Stimulated activated CD8-positive, alpha-beta memory T cell treated with anti-CD3 and anti-CD28 coated beads, Interleukin-12 subunit alpha, Interleukin-12 subunit beta, amount 100 ng/mL, for 1 hour (primary cell): Measurements from ENCODE around the gene RELN.
"Not testable (repeated sequence)": the region's sequence is repeated elsewhere in the genome, so short reads cannot be mapped to it uniquely, and the experiment has no call there.

Experiments used
- DNase-seq: peaks from one replicate; pipeline ENCODE4 v3.0.0-alpha.2; 2020; ENCODE audit warnings: low read depth

The RELN gene

GRCh38 chr7:103843689-103844480, 145.6 kb downstream of the RELN start:
- DNase-seq = no peak

DNA sequence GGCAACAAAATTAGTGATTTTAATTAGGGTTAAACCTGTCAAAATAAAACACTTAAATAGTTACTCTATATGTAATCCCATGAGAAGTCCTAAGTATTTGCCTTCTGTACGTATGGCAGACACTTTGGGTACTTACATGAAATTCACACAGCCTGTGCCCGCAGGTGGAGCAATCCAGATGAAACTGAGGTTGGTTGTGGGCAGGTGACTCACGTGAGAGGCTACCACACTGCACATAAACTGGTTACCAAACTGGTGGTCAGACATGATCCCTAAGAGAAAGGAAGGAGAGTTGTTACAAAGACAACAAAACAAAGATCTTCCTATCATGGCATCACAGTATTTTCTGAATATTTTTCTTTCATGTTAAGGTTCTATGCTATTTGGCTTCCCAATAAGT, 156.1 kb downstream of the RELN start:
- no peak for DNase-seq

DNA sequence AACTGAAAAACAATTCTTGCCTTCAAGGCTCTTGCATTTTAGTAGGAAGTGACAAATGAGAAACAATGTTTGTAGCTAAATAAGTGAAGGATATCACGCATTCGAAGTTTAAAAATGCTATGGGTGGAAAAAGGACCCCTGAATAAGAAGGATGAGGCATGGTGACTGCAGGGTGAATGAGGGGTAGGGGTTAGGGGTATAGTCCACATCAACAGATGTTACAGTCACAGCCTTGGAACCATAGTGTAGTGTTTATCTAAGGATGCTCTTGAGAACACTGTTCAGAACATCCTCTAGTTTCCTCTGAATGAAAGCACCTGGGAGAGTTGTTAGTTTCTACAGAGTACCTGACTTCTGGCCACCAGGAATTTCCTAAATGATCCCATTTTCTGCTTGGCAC, 157.0 kb downstream of the RELN start:
- no peak for DNase-seq

- no peak for DNase-seq
These were observed 165.2 kb downstream of the RELN start for GRCh38 chr7:103824251-103824650.

- DNase-seq = no peak
These were observed 166.4 kb downstream of the RELN start for GRCh38 chr7:103823084-103823483.

DNA sequence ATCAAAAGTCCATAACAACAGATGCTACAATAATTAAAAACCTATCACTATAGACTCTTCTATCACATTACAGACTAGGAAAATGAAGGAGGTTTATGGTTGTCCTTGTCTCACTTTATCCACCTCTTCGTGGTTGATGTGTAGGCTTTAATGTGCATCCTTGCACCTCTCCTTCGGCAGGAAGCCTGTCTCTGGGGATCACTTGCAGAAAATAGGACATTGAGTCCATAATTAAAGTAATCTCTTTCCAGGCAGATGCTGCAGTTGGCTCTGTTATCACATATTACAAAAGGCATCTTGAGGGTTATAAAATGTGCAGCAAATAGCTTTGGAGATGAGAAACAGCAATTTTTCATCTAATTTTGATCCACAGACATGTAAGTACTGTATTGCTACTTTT, 168.4 kb downstream of the RELN start:
- no peak for DNase-seq

- DNase-seq = not testable (repeated sequence)
These were observed 173.5 kb downstream of the RELN start for GRCh38 chr7:103815972-103816371.

- DNase-seq = no peak
These were observed 175.5 kb downstream of the RELN start for GRCh38 chr7:103813970-103814369.

DNA sequence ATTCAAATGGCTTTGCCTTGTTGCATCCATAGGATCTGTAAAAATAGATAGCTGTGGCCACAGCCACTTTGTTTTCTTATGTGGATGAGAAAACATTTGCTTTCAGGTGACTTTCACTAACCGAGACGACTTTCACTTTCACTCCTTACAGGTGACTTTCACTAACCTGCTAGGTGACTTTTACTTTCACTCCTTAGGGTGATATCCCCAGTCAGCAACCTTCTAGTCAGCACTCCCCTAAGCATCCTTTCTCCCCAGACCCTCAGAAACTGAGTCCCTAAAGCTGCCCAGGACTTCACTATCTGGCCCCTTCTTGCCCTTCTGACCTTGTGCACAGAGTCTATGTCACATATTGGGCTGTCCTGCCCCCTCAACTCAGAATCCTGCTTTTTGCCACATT, 177.5 kb downstream of the RELN start:
- DNase-seq = no peak

GRCh38 chr7:103811290-103811689, 178.2 kb downstream of the RELN start:
- no peak for DNase-seq

DNA sequence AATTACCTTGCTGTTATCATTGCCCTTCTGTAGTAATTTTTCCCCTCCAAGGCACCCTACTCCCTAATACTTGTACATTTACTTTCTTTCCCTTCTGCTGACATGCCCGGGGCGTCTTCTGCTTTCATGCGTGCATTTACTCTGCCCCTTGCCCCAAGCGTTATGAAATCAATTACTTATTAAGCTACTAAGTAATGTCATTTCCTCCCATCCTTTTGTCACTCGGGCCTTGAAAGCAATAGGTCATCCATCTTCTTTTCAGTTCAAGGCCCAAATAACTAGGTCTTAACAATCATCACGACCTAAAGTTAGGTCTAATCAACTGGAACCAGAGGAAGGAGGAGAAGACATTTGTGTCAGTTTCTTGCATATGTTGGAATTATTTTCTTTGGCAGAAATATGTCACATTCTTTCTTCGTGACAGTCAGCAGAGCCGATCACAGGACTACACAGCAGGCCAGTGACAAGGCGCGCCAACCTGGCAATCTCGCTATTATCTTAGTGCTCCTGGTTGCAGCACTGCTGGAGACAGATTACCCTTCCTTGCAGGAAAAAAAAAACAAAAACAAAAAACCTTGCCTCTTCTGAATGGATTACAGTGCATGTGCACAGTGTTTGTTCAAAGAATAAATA, 179.2 kb downstream of the RELN start:
- DNase-seq = no peak

DNA sequence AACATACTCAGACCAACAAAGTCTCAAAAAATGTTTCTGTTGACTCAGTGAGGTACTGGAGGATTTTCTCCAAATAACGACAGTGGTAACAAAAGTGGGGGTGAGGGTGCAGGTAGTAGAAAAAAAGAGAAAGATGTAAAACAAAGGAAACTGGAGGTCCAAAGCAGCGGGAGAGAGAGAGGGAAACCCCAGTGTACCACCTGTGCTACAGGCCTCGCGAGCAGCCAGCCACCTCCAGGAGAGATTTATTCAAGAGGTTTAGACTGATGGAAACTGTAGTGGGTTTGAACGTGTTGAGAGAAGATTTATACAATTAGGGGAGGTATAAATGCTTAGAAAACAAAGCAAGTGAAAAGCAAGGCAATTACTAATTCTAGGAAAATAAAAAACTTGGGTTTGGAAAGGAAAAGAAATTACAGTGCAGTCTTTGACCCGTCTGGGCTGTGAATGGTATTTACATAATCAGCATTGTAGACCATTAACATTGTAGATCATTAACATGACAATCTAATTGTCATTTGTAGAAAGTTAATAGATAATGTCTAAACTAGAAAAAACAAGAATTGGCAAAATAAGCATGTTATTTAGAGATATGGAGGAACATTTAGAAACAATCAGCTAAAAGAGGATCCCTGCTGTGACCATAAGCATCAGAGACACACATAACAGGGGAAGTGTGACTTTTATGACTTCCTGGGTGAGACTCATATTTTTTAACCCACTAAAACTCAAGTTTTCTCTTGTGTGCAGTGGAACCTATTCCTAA, 180.0 kb downstream of the RELN start:
- no peak for DNase-seq

DNA sequence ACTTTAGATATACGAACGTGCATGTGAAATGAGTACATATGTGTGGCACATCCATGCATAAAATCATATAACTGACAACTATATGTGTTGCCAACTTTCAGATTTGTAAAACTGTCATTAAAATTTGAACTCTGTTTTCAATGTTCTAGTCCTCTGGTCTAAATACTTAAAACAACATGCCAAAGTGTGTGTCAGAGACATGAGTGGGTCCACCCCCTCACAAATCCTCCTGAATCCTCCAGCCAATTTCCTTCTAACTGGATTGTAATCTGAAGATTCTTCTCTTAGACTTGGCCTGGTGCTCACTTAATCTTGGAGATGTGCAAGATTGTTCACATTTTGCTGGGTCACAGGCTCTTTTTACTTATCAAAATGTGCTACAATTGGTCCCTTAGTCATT, 184.1 kb downstream of the RELN start:
- no peak for DNase-seq

- no peak for DNase-seq
These were observed 185.8 kb downstream of the RELN start for GRCh38 chr7:103803631-103804030.

DNA sequence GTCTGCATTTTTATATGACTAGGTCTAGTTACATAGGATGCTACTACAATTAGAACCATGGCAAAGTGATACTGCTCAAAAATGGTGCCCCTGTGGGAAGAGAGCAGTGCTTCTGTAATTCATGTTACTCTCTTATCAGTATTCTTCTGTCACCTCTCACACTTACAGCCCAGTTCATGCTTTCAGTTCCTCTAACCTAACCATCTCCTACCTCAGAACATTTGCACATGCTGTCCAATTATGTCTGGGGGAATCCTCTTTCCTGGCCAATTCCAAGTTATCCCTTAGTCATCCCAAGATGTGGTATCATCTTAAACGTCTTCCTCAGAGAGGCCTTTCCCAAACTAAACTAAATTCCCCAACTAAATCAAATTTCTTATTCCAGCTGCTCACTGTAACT, 190.2 kb downstream of the RELN start:
- no peak for DNase-seq

GRCh38 chr7:103797647-103798307, 191.7 kb downstream of the RELN start:
- no peak for DNase-seq

- no peak for DNase-seq
These were observed 193.0 kb downstream of the RELN start for GRCh38 chr7:103796327-103796962.

GRCh38 chr7:103795787-103796186, 193.7 kb downstream of the RELN start:
- no peak for DNase-seq

- no peak for DNase-seq
These were observed 194.4 kb downstream of the RELN start for GRCh38 chr7:103795107-103795506.

DNA sequence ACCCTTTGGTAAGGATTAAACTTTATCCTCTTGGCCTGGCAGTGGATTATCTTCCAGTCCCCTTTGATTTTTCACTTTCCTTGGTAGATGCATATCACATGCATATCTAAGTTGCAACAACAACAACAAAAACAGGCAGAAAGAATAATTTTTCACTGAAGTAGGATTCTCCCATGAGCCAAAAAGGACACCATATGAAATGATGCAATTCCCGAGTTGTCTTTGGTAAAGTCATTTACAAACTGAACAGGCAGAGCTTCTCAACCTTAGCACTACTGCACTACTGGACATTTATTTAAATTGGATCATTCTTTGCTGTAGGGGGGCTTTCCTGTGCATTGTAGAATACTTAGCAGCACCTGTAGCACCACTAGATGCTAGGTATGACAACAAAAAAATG, 195.0 kb downstream of the RELN start:
- DNase-seq = no peak

DNA sequence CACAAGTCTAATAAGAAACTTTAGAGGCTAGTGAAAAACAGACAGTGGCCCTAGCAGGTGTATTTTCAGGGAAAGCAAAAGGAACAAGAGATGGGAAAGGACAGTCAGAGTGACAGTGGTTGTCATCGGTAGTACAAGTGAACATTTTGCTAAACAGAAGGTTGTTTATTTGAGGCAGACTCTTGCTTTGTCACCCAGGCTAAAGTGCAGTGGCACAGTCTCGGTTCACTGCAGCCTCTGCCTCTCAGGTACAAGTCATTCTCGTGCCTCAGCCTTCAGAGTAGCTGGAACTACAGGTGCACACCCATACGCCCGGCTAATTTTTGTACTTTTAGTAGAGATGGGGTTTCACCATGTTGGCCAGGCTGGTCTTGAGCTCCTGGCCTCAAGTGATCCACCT, 195.8 kb downstream of the RELN start:
- no peak for DNase-seq

GRCh38 chr7:103791894-103792293, 197.6 kb downstream of the RELN start:
- DNase-seq = no peak
